ENCODE results near the gene KATNB1. TPM values are rescaled to one million over a fixed set of nuclear protein-coding genes. Genes with fewer than 3 reads are reported as not detected.

Gene KATNB1
- polyA plus RNA-seq, 3 donors: 16.9 to 35.6 (median 17.7) TPM

DNA sequence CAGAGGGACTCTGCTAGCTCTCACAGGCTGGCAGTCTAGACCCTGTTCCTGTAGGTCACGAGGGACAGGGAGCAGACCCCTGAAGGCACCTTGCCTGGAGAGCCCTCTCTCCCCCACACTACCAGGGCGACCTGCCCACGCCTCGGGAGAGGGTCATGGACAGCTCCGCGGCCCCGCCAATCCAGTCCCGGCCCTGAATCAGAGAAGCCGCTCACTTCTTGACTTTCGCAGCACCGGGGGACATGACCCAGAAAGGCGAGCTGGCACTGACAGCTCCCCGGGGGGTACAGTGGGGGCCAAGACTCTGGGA is 61.6 kb downstream of the KATNB1 start:
- H3K27ac ChIP-seq (ENCODE audit: low read depth in 1 of 2, low read length in 2 of 2): no peak overlapping the region
- peaks cover 31% of the 10 kb centered on the region in 2 donors for H3K4me1 ChIP-seq (ENCODE audit: control insufficient read depth in 1 of 2, insufficient read depth in 2 of 2, low read length in 2 of 2)
- H3K4me3 Mint-ChIP-seq: no peak overlapping the region
- peaks cover 0 to 4% (median 0%) of the 10 kb centered on the region in 7 donors for H3K9me3 Mint-ChIP-seq
- peaks cover 10 to 31% of the 10 kb centered on the region in 2 donors for H3K27me3 ChIP-seq (ENCODE audit: control insufficient read depth in 2 of 2, insufficient read depth in 2 of 2, low read length in 2 of 2)
- no peak overlapping the region for H3K9ac ChIP-seq (ENCODE audit: insufficient read depth, low read length, poor library complexity, severe bottlenecking)
- peaks cover 35% of the 10 kb centered on the region for H3K4me1 Mint-ChIP-seq
- peaks cover 0 to 3% of the 10 kb centered on the region in 2 donors for H3K36me3 Mint-ChIP-seq
- WGBS (ENCODE audit: insufficient coverage): 98% methylated on average over 11 of the region's 13 CpGs
- no peaks in the 10 kb centered on the region for H3K36me3 ChIP-seq (replicated peaks in 1 of 2; ENCODE audit: control insufficient read depth in 1 of 2, insufficient read depth in 2 of 2, low read length in 2 of 2)
- no peak overlapping the region for H3K4me2 ChIP-seq (replicated peaks; ENCODE audit: extremely low read depth, low read length, poor library complexity, severe bottlenecking)
- no peaks in the 10 kb centered on the region for H3K9me3 ChIP-seq (replicated peaks in 1 of 2; ENCODE audit: control insufficient read depth in 1 of 2, insufficient read depth in 1 of 2, low read length in 2 of 2)
- H3K4me3 ChIP-seq (replicated peaks in 1 of 3; ENCODE audit: low read depth in 2 of 3, low read length in 3 of 3): no peak overlapping the region
- intact Hi-C loops (cut with micrococcal nuclease): no loop called here
- H3K79me2 ChIP-seq (ENCODE audit: insufficient read depth, low read length): no peaks in the 10 kb centered on the region
- no peak overlapping the region for H3K27ac Mint-ChIP-seq
- TF ChIP-seq, protein P1, sequence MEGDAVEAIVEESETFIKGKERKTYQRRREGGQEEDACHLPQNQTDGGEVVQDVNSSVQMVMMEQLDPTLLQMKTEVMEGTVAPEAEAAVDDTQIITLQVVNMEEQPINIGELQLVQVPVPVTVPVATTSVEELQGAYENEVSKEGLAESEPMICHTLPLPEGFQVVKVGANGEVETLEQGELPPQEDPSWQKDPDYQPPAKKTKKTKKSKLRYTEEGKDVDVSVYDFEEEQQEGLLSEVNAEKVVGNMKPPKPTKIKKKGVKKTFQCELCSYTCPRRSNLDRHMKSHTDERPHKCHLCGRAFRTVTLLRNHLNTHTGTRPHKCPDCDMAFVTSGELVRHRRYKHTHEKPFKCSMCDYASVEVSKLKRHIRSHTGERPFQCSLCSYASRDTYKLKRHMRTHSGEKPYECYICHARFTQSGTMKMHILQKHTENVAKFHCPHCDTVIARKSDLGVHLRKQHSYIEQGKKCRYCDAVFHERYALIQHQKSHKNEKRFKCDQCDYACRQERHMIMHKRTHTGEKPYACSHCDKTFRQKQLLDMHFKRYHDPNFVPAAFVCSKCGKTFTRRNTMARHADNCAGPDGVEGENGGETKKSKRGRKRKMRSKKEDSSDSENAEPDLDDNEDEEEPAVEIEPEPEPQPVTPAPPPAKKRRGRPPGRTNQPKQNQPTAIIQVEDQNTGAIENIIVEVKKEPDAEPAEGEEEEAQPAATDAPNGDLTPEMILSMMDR (IDR thresholded peaks at IDR 0.05): no peak
- DNase-seq: no peak
- peaks cover 24 to 47% (median 25%) of the 10 kb centered on the region in 3 donors for H3K27me3 Mint-ChIP-seq (ENCODE audit: low read depth in 3 of 3)
- no peak overlapping the region for H2AFZ ChIP-seq (ENCODE audit: insufficient read depth, low read depth, low read length, poor library complexity, severe bottlenecking)
- no peaks in the 10 kb centered on the region for H4K20me1 ChIP-seq (ENCODE audit: insufficient read depth, low read length)

DNA sequence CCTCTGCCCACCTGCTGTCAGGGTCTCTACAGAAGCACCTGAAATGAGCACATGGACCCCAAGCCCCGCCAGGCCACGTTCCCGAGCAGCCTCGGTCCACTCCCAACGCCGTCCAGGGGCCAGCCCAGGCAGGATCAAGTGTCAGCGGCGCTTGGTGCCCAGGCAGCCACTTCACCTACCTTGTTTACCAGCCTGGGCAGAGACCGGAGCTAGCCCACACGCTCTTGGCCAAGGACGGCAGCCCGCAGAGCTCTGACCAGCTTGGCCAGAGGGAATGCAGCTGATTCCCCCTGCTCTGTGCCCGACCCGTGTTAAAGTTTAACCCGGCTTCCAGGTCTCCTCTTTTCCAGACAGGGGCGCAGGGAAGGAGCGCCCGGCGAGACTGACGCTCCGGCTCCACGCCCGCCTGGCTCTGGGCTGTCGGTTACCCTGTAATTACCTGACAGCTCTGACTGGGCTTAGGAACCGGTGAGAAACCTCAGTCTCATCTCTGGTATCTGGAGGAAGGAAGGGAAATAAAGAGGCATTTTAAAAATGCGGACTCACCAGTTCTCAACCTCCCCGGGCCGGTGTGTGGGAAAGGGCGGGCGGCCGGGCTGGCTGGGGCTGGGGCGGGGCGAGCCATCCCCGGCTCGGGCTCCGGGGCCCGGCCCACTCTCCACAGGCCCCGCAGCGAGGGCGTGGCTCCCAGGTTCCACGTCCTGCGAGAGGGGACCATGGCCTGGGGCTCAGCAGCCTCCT is 62.1 kb downstream of the KATNB1 start:
- peaks cover 2 to 5% of the 10 kb centered on the region in 2 donors for H3K36me3 Mint-ChIP-seq
- H3K4me1 Mint-ChIP-seq: peaks cover 37% of the 10 kb centered on the region
- Histone ChIP-seq H3K36me3 (replicated peaks in 1 of 2; ENCODE audit: control insufficient read depth in 1 of 2, insufficient read depth in 2 of 2, low read length in 2 of 2) (no peaks in the 10 kb centered on the region), H3K4me3 (replicated peaks in 1 of 3; ENCODE audit: low read depth in 2 of 3, low read length in 3 of 3) (no peak overlapping the region), H3K4me2 (replicated peaks; ENCODE audit: extremely low read depth, low read length, poor library complexity, severe bottlenecking) (no peak overlapping the region), H3K4me1 (ENCODE audit: control insufficient read depth in 1 of 2, insufficient read depth in 2 of 2, low read length in 2 of 2) (peaks cover 34 to 36% of the 10 kb centered on the region in 2 donors), H3K9me3 (replicated peaks in 1 of 2; ENCODE audit: control insufficient read depth in 1 of 2, insufficient read depth in 1 of 2, low read length in 2 of 2) (no peaks in the 10 kb centered on the region), H3K79me2 (ENCODE audit: insufficient read depth, low read length) (no peaks in the 10 kb centered on the region), H3K9ac (ENCODE audit: insufficient read depth, low read length, poor library complexity, severe bottlenecking) (no peak overlapping the region), H3K27me3 (ENCODE audit: control insufficient read depth in 2 of 2, insufficient read depth in 2 of 2, low read length in 2 of 2) (peaks cover 12 to 34% of the 10 kb centered on the region in 2 donors), H3K27ac (ENCODE audit: low read depth in 1 of 2, low read length in 2 of 2) (no peak overlapping the region), H4K20me1 (ENCODE audit: insufficient read depth, low read length) (no peaks in the 10 kb centered on the region), H2AFZ (ENCODE audit: insufficient read depth, low read depth, low read length, poor library complexity, severe bottlenecking) (no peak overlapping the region)
- intact Hi-C loops (cut with micrococcal nuclease): no loop called here
- WGBS (ENCODE audit: insufficient coverage): 79% methylated on average over 39 of the region's 42 CpGs
- H3K4me3 Mint-ChIP-seq: no peak overlapping the region
- no peak overlapping the region for H3K27ac Mint-ChIP-seq
- DNase-seq: no peak
- TF ChIP-seq, protein P1 (IDR thresholded peaks at IDR 0.05): no peak
- peaks cover 27 to 50% (median 28%) of the 10 kb centered on the region in 3 donors for H3K27me3 Mint-ChIP-seq (ENCODE audit: low read depth in 3 of 3)
- peaks cover 0 to 6% (median 2%) of the 10 kb centered on the region in 7 donors for H3K9me3 Mint-ChIP-seq

Measured in CD14-positive monocyte (primary cell).